Epithelial cell of prostate (primary cell): Measurements from ENCODE around the gene SPATA20.

ENCODE experiments used
- DNase-seq: peaks from one replicate; pipeline ENCODE4 v3.0.0-alpha.2; 2011; ENCODE audit warnings: low read depth, low spot score
- H3K27ac ChIP-seq: fragments of 450-650 bp; 2 replicates; pipeline ENCODE4 v1.5.1; 2017; ENCODE audit warnings: mild to moderate bottlenecking

SPATA20 gene

DNA sequence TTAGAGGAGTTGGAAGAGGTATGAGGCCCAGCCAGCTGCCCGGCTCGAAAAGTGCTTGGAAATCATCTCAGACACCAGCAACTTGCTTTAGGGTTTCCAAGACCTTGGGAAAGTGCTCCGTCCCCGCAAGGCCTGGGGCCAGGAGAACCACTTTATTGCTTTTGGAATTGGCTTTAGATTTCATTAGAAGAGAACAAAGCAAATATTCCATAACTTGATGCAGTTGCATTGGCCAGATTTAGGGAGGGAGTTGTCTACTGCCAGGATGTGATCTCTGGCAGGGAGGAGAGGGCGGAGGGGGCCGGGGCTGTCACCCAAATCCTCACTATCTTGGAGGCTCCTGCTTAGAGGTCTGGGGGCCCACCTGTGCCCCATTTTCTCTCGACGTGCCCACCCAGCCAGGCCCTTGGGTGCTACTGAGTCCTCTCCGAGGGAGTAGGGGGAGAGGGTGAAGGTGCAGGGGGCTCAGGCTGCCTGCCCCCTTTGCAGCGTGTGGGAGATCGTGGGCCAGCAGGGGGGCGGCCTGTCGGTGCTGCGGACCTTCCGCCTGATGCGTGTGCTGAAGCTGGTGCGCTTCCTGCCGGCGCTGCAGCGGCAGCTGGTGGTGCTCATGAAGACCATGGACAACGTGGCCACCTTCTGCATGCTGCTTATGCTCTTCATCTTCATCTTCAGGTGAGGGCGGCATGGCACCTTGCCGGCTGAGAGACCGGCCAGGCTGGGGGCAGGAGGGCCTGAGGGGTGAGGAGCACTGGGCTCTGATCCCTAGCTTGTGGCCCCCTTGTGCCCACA, 44.2 kb downstream of the SPATA20 start:
- no peak overlapping the region for H3K27ac ChIP-seq
- no peak for DNase-seq

DNA sequence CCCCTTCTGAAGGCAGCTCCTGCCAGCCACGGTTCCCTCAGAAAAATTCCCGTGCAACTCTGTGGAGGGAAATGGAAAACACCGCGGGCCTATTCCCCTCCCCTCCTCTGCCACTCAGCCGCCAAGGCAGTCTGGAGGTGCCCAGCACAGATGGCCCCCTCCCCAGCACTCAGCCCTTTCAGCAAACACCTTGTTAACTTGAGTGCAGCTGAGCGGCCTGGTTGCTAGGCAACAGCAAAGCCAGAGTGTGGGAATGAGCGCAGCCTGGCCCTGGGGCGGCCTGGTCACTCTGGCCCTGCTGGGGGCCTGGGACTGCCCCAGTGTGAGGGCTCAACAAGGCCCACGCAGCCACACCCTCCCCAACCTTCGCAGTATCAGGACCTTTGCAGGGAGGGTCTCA, 46.3 kb downstream of the SPATA20 start:
- H3K27ac ChIP-seq, result no peak overlapping the region
- no peak for DNase-seq

- DNase-seq, result no peak
- H3K27ac ChIP-seq, result no peak overlapping the region
Measured at GRCh38 chr17:50594128-50594823, 47.3 kb downstream of the SPATA20 start.

GRCh38 chr17:50594892-50595291, 47.9 kb downstream of the SPATA20 start:
- DNase-seq, result no peak
- H3K27ac ChIP-seq, result no peak overlapping the region

GRCh38 chr17:50596191-50597037, 49.4 kb downstream of the SPATA20 start:
- DNase-seq, result no peak
- H3K27ac ChIP-seq, result no peak overlapping the region

GRCh38 chr17:50598487-50598886, 51.5 kb downstream of the SPATA20 start:
- DNase-seq, result no peak
- no peak overlapping the region for H3K27ac ChIP-seq

DNA sequence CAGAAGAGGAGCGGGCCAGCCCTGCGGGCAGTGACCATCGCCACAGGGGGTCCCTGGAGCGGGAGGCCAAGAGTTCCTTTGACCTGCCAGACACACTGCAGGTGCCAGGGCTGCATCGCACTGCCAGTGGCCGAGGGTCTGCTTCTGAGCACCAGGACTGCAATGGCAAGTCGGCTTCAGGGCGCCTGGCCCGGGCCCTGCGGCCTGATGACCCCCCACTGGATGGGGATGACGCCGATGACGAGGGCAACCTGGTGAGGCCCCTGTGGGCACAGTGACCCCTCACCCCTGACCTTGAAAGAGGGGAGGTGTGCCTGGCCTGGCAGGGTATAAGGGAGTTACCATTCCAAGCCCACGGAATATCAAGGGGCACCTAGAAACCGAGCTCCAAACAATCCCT, 52.6 kb downstream of the SPATA20 start:
- H3K27ac ChIP-seq, result no peak overlapping the region
- DNase-seq, result no peak

DNA sequence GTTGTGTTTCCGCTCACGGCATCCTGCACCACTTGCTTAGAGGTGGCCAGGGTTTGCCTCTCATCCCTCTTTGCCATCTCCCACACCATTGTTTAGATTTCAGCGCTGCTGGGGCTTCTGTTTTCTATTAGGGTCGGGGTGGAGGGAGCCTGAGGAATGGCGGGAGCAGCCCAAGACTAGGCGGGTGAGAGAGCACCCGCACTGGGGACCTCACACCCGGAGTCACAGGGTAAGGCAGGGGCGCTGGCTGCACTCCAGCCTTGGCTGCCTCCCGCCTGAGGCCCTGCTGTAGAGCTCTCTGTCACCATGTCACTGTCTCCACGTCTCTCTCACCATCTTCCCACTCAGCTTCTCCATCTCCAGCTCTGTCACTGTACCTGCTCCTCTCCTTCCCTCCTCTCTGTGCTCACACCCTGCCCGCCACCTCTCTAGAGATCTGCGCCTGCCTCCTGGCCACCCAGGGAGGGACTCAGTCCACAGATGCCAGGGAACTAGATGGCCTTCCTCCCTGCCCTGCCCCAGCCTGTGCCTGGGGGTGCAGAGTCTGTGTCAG, 54.9 kb downstream of the SPATA20 start:
- DNase-seq, result no peak
- H3K27ac ChIP-seq, result no peak overlapping the region

DNA sequence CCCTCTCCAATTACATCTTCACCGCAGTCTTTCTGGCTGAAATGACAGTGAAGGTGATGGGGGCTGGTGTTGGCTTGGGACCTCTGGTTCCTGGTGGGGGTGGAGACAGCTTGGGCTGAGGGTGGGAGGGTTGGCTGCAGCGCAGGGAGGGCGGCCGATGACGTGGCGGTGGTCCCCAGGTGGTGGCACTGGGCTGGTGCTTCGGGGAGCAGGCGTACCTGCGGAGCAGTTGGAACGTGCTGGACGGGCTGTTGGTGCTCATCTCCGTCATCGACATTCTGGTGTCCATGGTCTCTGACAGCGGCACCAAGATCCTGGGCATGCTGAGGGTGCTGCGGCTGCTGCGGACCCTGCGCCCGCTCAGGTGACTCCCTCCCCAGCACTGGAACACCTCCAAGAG, 55.9 kb downstream of the SPATA20 start:
- no peak overlapping the region for H3K27ac ChIP-seq
- no peak for DNase-seq

- no peak overlapping the region for H3K27ac ChIP-seq
- DNase-seq, result no peak
Measured at GRCh38 chr17:50603340-50603739, 56.4 kb downstream of the SPATA20 start.

DNA sequence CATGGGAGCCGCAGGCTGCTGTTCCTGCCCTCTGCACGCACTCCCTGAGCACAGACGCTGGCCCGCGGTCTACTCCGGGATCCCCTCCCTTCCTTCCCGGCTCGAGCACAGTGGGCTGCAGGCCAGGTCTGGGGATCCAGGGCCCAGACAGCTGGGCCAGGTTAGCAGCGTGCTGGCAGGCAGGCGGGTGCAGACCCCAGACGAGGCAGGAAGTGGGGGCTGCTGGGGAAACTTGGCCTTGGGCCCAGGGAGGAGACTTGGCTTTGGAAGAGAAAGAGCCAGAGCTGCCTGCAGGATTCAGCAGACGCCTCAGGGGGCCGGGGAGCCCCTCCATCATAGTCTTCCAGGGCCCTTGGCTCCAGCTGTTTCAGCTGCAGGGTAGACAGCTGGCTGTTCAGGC, 57.5 kb downstream of the SPATA20 start:
- H3K27ac ChIP-seq, result no peak overlapping the region
- no peak for DNase-seq

DNA sequence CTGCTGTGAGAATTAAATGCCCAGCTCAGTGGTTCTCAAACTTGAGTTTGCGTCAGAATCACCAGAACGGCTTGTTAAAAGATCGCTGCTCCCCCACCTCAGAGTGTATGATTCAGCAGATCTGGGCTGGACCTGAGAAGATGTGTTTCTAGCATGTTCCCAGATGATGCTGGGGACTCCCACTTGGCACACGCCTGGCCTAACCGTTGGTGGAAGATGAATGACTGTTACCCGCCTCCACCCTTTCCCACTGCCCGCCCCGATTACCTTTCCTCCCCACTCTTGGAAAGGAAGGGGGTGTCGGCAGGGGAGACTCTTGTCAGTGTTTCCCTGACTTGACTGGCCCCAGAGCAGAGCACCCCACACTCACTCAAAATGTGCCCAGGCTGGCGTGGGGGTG, 58.5 kb downstream of the SPATA20 start:
- H3K27ac ChIP-seq, result no peak overlapping the region
- DNase-seq, result no peak
